GM19397 (cell line): ENCODE data around the gene SCARB1.

ENCODE experiments used
- ATAC-seq: cut with Tn5 transposase; IDR thresholded peaks from one replicate; pipeline ENCODE4 v1.9.1; 2021; ENCODE audit warnings: mild to moderate bottlenecking, moderate library complexity; ENCODE audit not compliant: unreplicated experiment

Gene SCARB1

GRCh38 chr12:124762791-124763593, 100.7 kb downstream of the SCARB1 start:
- ATAC-seq, result no peak

GRCh38 chr12:124762384-124762783, 101.3 kb downstream of the SCARB1 start:
- ATAC-seq, result no peak

- ATAC-seq, result no peak
These were observed 101.8 kb downstream of the SCARB1 start for GRCh38 chr12:124761871-124762270.

GRCh38 chr12:124761056-124761455, 102.6 kb downstream of the SCARB1 start:
- ATAC-seq, result no peak

GRCh38 chr12:124760560-124760959, 103.1 kb downstream of the SCARB1 start:
- no peak for ATAC-seq

GRCh38 chr12:124759841-124760503, 103.7 kb downstream of the SCARB1 start:
- no peak for ATAC-seq

- ATAC-seq, result no peak
These were observed 105.1 kb downstream of the SCARB1 start for GRCh38 chr12:124758266-124759220.

GRCh38 chr12:124757329-124757728, 106.3 kb downstream of the SCARB1 start:
- ATAC-seq, result no peak

GRCh38 chr12:124756760-124757159, 106.9 kb downstream of the SCARB1 start:
- ATAC-seq, result no peak

GRCh38 chr12:124756166-124756565, 107.5 kb downstream of the SCARB1 start:
- no peak for ATAC-seq

GRCh38 chr12:124755801-124756148, 107.9 kb downstream of the SCARB1 start:
- ATAC-seq, result no peak

GRCh38 chr12:124754949-124755800, 108.5 kb downstream of the SCARB1 start:
- ATAC-seq, result no peak

GRCh38 chr12:124754491-124754890, 109.2 kb downstream of the SCARB1 start:
- no peak for ATAC-seq

- no peak for ATAC-seq
These were observed 109.7 kb downstream of the SCARB1 start for GRCh38 chr12:124753993-124754392.

- no peak for ATAC-seq
These were observed 110.5 kb downstream of the SCARB1 start for GRCh38 chr12:124753228-124753591.

GRCh38 chr12:124752437-124753227, 111.0 kb downstream of the SCARB1 start:
- no peak for ATAC-seq

GRCh38 chr12:124751654-124752355, 111.9 kb downstream of the SCARB1 start:
- no peak for ATAC-seq

GRCh38 chr12:124750787-124751471, 112.7 kb downstream of the SCARB1 start:
- ATAC-seq, result no peak
